ENCODE measurements around the gene GRIN2A.

Gene GRIN2A

GRCh38 chr16:10150906-10151305, 31.3 kb downstream of the GRIN2A start:
- H3K4me3 ChIP-seq (replicated peaks; ENCODE audit: low read depth, low read length), result no peak overlapping the region
- TF ChIP-seq CTCF (IDR thresholded peaks at IDR 0.05; ENCODE audit: insufficient read depth, low read length, poor library complexity, severe bottlenecking), result no peak
- DNase-seq (ENCODE audit: extremely low read depth, insufficient read length), result no peak

GRCh38 chr16:10145542-10146035, 36.6 kb downstream of the GRIN2A start:
- Histone ChIP-seq H3K27me3 (replicated peaks; ENCODE audit: control insufficient read depth, insufficient read depth, low read length) (no peaks in the 10 kb centered on the region; the same call in 1 of the 2 replicates), H3K36me3 (ENCODE audit: control insufficient read depth, insufficient read depth, low read length) (no peaks in the 10 kb centered on the region), H3K4me3 (replicated peaks; ENCODE audit: low read depth, low read length) (no peak overlapping the region)
- no peak for DNase-seq (ENCODE audit: extremely low read depth, insufficient read length)
- no peak for TF ChIP-seq CTCF (IDR thresholded peaks at IDR 0.05; ENCODE audit: insufficient read depth, low read length, poor library complexity, severe bottlenecking)

More at GRCh38 chr16:10150906-10151305, 31.3 kb downstream of the GRIN2A start:
- H3K36me3 ChIP-seq (ENCODE audit: control insufficient read depth, insufficient read depth, low read length), result no peaks in the 10 kb centered on the region
- H3K27me3 ChIP-seq (replicated peaks; ENCODE audit: control insufficient read depth, insufficient read depth, low read length), result no peaks in the 10 kb centered on the region; the same call in 1 of the 2 replicates

GRCh38 chr16:10141671-10142070, 40.6 kb downstream of the GRIN2A start:
- Histone ChIP-seq H3K36me3 (ENCODE audit: control insufficient read depth, insufficient read depth, low read length) (no peaks in the 10 kb centered on the region), H3K27me3 (replicated peaks; ENCODE audit: control insufficient read depth, insufficient read depth, low read length) (no peaks in the 10 kb centered on the region), H3K4me3 (replicated peaks; ENCODE audit: low read depth, low read length) (no peak overlapping the region)
- DNase-seq (ENCODE audit: extremely low read depth, insufficient read length), result no peak
- no peak for TF ChIP-seq CTCF (IDR thresholded peaks at IDR 0.05; ENCODE audit: insufficient read depth, low read length, poor library complexity, severe bottlenecking)

GRCh38 chr16:10138881-10139280, 43.3 kb downstream of the GRIN2A start:
- DNase-seq (ENCODE audit: extremely low read depth, insufficient read length), result no peak
- Histone ChIP-seq H3K36me3 (ENCODE audit: control insufficient read depth, insufficient read depth, low read length) (no peaks in the 10 kb centered on the region), H3K4me3 (replicated peaks; ENCODE audit: low read depth, low read length) (no peak overlapping the region), H3K27me3 (replicated peaks; ENCODE audit: control insufficient read depth, insufficient read depth, low read length) (no peaks in the 10 kb centered on the region)
- no peak for TF ChIP-seq CTCF (IDR thresholded peaks at IDR 0.05; ENCODE audit: insufficient read depth, low read length, poor library complexity, severe bottlenecking)

- DNase-seq (ENCODE audit: extremely low read depth, insufficient read length), result no peak
- TF ChIP-seq CTCF (IDR thresholded peaks at IDR 0.05; ENCODE audit: insufficient read depth, low read length, poor library complexity, severe bottlenecking), result no peak
- Histone ChIP-seq H3K36me3 (ENCODE audit: control insufficient read depth, insufficient read depth, low read length) (no peaks in the 10 kb centered on the region), H3K27me3 (replicated peaks; ENCODE audit: control insufficient read depth, insufficient read depth, low read length) (no peaks in the 10 kb centered on the region), H3K4me3 (replicated peaks; ENCODE audit: low read depth, low read length) (no peak overlapping the region)
These were observed 44.9 kb downstream of the GRIN2A start for GRCh38 chr16:10137341-10137740.

- H3K4me3 ChIP-seq (replicated peaks; ENCODE audit: low read depth, low read length), result no peak overlapping the region
- H3K27me3 ChIP-seq (replicated peaks; ENCODE audit: control insufficient read depth, insufficient read depth, low read length), result no peaks in the 10 kb centered on the region
- no peak for DNase-seq (ENCODE audit: extremely low read depth, insufficient read length)
- H3K36me3 ChIP-seq (ENCODE audit: control insufficient read depth, insufficient read depth, low read length), result no peaks in the 10 kb centered on the region
- no peak for TF ChIP-seq CTCF (IDR thresholded peaks at IDR 0.05; ENCODE audit: insufficient read depth, low read length, poor library complexity, severe bottlenecking)
These were observed 45.3 kb downstream of the GRIN2A start for GRCh38 chr16:10136916-10137315.
